HEK293 (cell line): Measurements from ENCODE around the gene BMP2K.

ENCODE experiments used
- BCL11A ChIP-seq: fragments of 450-650 bp; formaldehyde crosslinking; IDR thresholded peaks from 2 replicates; pipeline ENCODE4 v1.5.1; 2016; ENCODE audit warnings: low read depth, missing biosample characterization, missing genetic modification characterization
- ZBTB7A ChIP-seq: fragments of 450-650 bp; formaldehyde crosslinking; IDR thresholded peaks from 2 replicates; pipeline ENCODE4 v1.5.1; 2016; ENCODE audit warnings: low read depth, missing biosample characterization, missing genetic modification characterization
- ZFP41 ChIP-seq: fragments of 450-650 bp; formaldehyde crosslinking; IDR thresholded peaks from 2 replicates; pipeline ENCODE4 v1.5.1; 2016; ENCODE audit warnings: missing biosample characterization, missing genetic modification characterization, borderline replicate concordance
- ZNF121 ChIP-seq: fragments of 450-650 bp; formaldehyde crosslinking; IDR thresholded peaks from 2 replicates; pipeline ENCODE4 v1.5.1; 2016; ENCODE audit warnings: missing biosample characterization, missing genetic modification characterization
- ZNF214 ChIP-seq: fragments of 450-650 bp; formaldehyde crosslinking; IDR thresholded peaks from 2 replicates; pipeline ENCODE4 v1.5.1; 2017; ENCODE audit warnings: missing biosample characterization, mild to moderate bottlenecking, missing genetic modification characterization, borderline replicate concordance
- ZNF24 ChIP-seq: fragments of 450-650 bp; formaldehyde crosslinking; IDR thresholded peaks from 2 replicates; pipeline ENCODE4 v1.5.1; 2016; ENCODE audit warnings: missing biosample characterization, missing genetic modification characterization
- ZNF302 ChIP-seq: fragments of 450-650 bp; formaldehyde crosslinking; IDR thresholded peaks from 2 replicates; pipeline ENCODE4 v1.5.1; 2016; ENCODE audit warnings: missing biosample characterization, missing genetic modification characterization, low read depth
- ZNF785 ChIP-seq: fragments of 450-650 bp; formaldehyde crosslinking; IDR thresholded peaks from 2 replicates; pipeline ENCODE4 v1.5.1; 2016; ENCODE audit warnings: missing biosample characterization, missing genetic modification characterization
- TF ChIP-seq, protein P1 (sequence below): fragments of 450-650 bp; formaldehyde crosslinking; IDR thresholded peaks from 2 replicates; pipeline ENCODE4 v1.5.1; 2016; ENCODE audit warnings: missing biosample characterization, missing genetic modification characterization
- TF ChIP-seq, protein P2 (sequence below): fragments of 450-650 bp; formaldehyde crosslinking; IDR thresholded peaks from 2 replicates; pipeline ENCODE4 v1.5.1; 2016; ENCODE audit warnings: missing biosample characterization, missing genetic modification characterization, borderline replicate concordance
- TF ChIP-seq, protein P3 (sequence below): fragments of 450-650 bp; formaldehyde crosslinking; IDR thresholded peaks from 2 replicates; pipeline ENCODE4 v1.5.1; 2016; ENCODE audit warnings: missing biosample characterization, missing genetic modification characterization
- TF ChIP-seq, protein P4 (sequence below): fragments of 450-650 bp; formaldehyde crosslinking; conservative IDR thresholded peaks from 2 replicates; pipeline ENCODE4 v1.5.1; 2016; ENCODE audit warnings: low read depth, missing biosample characterization, missing genetic modification characterization
- TF ChIP-seq, protein P5 (sequence below): fragments of 450-650 bp; formaldehyde crosslinking; IDR thresholded peaks from 2 replicates; pipeline ENCODE4 v1.5.1; 2017; ENCODE audit warnings: missing biosample characterization, mild to moderate bottlenecking, missing genetic modification characterization, moderate library complexity

DNA sequence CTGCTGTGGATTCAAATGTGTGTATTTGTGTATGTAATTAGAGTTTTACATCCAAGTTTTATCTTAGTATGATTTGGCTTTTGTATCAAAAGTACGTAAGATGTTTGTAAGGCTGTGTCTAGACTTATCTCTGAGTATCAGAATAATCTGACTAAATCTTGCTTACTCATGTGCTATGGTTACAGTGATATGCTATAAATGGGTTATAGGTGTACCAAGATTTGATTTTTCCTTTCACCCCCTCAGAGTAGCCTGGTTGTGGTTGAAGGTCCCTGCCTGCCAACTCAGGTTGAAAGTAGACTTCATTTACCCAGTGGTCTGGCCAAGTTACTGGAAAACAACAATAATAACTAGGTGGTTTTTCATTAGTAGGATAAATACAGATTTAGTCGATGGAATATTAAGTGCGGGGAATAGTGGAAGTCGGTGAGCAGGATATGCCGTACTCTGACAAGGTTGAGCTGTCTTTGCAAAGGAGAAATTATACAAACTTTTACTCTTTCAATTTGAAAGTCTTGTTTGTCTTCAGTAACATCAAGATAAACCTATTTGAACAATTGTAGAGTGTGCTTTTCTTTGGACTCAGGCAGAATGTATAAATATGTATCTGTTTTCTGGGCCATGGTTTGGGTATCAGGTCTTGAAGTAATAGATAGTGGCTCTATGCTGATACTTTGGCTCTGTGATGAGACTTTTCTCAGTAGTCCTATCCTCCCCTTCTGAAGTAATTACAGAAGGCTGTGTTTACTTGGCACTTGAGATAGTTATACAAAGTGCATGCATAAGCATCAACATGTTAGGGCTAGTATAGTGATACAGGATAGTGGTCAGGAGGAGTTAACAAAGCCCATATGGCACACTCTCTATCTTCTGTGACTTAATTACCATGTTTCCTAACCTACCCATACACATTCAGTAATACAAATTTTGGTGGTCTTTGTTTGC is 23.7 kb downstream of the BMP2K start:
- TF ChIP-seq BCL11A (tag by site-specific recombination) (no peak), ZFP41 (tag by site-specific recombination) (no peak), ZNF24 (no peak), ZNF785 (no peak), ZBTB7A (tag by site-specific recombination) (no peak), ZNF302 (tag by site-specific recombination) (no peak), ZNF121 (tag by site-specific recombination) (no peak), ZNF214 (tag by site-specific recombination) (no peak)
- TF ChIP-seq, protein P1, sequence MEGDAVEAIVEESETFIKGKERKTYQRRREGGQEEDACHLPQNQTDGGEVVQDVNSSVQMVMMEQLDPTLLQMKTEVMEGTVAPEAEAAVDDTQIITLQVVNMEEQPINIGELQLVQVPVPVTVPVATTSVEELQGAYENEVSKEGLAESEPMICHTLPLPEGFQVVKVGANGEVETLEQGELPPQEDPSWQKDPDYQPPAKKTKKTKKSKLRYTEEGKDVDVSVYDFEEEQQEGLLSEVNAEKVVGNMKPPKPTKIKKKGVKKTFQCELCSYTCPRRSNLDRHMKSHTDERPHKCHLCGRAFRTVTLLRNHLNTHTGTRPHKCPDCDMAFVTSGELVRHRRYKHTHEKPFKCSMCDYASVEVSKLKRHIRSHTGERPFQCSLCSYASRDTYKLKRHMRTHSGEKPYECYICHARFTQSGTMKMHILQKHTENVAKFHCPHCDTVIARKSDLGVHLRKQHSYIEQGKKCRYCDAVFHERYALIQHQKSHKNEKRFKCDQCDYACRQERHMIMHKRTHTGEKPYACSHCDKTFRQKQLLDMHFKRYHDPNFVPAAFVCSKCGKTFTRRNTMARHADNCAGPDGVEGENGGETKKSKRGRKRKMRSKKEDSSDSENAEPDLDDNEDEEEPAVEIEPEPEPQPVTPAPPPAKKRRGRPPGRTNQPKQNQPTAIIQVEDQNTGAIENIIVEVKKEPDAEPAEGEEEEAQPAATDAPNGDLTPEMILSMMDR (tag by site-specific recombination): no peak
- TF ChIP-seq, protein P2, sequence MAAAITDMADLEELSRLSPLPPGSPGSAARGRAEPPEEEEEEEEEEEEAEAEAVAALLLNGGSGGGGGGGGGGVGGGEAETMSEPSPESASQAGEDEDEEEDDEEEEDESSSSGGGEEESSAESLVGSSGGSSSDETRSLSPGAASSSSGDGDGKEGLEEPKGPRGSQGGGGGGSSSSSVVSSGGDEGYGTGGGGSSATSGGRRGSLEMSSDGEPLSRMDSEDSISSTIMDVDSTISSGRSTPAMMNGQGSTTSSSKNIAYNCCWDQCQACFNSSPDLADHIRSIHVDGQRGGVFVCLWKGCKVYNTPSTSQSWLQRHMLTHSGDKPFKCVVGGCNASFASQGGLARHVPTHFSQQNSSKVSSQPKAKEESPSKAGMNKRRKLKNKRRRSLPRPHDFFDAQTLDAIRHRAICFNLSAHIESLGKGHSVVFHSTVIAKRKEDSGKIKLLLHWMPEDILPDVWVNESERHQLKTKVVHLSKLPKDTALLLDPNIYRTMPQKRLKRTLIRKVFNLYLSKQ: no peak
- TF ChIP-seq, protein P3, sequence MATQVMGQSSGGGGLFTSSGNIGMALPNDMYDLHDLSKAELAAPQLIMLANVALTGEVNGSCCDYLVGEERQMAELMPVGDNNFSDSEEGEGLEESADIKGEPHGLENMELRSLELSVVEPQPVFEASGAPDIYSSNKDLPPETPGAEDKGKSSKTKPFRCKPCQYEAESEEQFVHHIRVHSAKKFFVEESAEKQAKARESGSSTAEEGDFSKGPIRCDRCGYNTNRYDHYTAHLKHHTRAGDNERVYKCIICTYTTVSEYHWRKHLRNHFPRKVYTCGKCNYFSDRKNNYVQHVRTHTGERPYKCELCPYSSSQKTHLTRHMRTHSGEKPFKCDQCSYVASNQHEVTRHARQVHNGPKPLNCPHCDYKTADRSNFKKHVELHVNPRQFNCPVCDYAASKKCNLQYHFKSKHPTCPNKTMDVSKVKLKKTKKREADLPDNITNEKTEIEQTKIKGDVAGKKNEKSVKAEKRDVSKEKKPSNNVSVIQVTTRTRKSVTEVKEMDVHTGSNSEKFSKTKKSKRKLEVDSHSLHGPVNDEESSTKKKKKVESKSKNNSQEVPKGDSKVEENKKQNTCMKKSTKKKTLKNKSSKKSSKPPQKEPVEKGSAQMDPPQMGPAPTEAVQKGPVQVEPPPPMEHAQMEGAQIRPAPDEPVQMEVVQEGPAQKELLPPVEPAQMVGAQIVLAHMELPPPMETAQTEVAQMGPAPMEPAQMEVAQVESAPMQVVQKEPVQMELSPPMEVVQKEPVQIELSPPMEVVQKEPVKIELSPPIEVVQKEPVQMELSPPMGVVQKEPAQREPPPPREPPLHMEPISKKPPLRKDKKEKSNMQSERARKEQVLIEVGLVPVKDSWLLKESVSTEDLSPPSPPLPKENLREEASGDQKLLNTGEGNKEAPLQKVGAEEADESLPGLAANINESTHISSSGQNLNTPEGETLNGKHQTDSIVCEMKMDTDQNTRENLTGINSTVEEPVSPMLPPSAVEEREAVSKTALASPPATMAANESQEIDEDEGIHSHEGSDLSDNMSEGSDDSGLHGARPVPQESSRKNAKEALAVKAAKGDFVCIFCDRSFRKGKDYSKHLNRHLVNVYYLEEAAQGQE: no peak
- TF ChIP-seq, protein P4, sequence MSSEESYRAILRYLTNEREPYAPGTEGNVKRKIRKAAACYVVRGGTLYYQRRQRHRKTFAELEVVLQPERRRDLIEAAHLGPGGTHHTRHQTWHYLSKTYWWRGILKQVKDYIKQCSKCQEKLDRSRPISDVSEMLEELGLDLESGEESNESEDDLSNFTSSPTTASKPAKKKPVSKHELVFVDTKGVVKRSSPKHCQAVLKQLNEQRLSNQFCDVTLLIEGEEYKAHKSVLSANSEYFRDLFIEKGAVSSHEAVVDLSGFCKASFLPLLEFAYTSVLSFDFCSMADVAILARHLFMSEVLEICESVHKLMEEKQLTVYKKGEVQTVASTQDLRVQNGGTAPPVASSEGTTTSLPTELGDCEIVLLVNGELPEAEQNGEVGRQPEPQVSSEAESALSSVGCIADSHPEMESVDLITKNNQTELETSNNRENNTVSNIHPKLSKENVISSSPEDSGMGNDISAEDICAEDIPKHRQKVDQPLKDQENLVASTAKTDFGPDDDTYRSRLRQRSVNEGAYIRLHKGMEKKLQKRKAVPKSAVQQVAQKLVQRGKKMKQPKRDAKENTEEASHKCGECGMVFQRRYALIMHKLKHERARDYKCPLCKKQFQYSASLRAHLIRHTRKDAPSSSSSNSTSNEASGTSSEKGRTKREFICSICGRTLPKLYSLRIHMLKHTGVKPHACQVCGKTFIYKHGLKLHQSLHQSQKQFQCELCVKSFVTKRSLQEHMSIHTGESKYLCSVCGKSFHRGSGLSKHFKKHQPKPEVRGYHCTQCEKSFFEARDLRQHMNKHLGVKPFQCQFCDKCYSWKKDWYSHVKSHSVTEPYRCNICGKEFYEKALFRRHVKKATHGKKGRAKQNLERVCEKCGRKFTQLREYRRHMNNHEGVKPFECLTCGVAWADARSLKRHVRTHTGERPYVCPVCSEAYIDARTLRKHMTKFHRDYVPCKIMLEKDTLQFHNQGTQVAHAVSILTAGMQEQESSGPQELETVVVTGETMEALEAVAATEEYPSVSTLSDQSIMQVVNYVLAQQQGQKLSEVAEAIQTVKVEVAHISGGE: no peak
- TF ChIP-seq, protein P5, sequence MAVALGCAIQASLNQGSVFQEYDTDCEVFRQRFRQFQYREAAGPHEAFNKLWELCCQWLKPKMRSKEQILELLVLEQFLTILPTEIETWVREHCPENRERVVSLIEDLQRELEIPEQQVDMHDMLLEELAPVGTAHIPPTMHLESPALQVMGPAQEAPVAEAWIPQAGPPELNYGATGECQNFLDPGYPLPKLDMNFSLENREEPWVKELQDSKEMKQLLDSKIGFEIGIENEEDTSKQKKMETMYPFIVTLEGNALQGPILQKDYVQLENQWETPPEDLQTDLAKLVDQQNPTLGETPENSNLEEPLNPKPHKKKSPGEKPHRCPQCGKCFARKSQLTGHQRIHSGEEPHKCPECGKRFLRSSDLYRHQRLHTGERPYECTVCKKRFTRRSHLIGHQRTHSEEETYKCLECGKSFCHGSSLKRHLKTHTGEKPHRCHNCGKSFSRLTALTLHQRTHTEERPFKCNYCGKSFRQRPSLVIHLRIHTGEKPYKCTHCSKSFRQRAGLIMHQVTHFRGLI (tag by site-specific recombination): no peak
